ENCODE results near the gene CCP110.
A peak's percentile ranks its signal among the peaks of the same experiment; 100 is the strongest.
"Not testable (repeated sequence)": the region's sequence is repeated elsewhere in the genome, so short reads cannot be mapped to it uniquely, and the experiment has no call there.

Gene CCP110

DNA sequence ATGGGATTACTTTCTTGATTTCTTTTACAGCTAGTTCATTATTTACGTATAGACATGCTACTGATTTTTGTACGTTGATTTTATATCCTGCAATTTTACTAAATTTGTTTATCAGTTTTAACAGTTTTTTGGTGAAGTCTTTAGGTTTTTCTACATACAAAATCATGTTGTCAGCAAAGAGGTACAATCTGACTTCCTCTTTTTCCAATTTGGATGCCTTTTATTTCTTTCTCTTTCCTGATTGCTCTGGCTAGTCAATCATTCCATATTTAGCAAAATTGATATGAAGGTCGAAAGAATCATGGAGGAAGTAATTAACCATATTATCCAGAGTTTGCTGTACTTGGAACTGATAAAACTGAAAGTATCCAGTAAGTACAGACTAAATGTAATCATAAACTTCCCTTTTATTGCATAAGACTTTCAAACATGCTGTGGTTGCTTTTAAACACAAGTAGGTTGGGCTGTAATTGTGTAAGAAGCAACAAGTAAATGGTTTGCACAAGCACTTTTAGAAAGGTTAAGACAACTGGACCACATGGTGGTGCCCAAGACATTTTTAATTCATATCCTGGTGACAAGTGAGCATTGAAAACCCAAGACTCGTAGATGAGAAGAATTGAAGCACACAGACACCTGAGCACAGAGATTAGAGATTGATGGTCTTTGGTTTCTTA, 10.2 kb upstream of the CCP110 start:
- DNase-seq, result no peak

DNA sequence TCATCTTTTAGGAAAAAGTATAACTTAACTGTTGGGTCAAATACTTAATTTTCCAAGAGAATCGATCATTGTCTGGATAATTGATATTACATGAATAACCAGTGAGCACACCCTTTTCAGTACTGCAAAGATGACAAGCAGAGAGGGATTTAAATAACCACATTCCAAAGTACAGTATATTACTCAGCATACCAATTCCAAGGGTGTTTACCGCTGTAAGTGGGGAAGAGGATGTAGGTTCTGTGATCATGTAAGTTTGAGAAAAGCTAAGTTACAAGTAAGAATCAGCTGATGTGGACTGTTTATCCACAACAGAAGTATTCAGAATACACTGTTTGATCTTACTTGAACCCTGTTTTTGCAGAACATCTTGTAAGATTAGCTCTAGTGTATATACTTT, 8.0 kb upstream of the CCP110 start:
- no peak for DNase-seq

DNA sequence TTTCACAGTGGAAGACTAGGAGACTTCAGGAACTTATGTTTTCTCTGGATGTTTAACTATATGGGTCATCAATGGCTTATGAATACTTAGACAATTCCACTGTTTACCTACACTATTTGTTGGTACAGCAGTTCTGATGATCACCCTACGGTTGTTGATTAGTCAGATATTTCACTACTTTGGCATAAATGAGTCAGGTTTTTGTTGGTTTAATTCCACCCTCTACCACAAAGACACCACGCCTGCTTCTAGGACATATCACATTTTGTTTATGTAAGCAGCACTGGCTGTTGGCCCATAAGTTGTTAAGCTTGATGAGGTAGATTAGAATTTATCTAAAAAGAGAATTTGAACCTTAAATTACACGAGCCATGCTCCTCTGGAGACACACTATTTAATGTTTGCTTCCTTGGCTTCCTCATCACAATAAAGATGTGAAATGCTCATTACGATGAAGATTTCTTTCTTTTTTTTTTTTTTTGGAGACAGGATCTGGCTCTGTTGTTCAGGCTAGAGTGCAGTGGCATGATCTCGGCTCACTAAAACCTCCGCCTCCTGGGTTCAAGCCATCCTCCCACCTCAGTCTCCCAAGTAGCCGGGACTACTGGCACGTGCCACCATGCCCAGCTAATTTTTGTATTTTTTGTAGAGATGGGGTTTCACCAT, 6.2 kb upstream of the CCP110 start:
- DNase-seq, result no peak

DNA sequence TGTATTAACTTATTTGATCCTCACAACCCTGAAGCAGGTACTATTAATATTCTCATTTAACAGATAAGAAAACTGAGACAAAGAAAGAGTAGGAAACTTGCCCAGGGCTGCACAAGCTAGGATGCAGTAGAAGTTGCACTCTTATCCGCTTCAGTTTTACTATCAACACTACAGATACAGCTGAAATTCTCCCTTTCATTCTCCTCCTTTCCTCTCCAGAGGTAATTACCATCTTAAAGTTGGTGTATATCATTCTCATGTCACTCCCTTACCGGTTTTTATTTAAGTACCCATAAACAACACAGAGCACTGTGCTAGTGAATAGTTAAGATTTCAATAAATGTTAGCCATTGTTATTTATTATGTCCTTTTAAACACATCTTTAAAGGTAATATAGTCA, 5.4 kb upstream of the CCP110 start:
- no peak for DNase-seq

DNA sequence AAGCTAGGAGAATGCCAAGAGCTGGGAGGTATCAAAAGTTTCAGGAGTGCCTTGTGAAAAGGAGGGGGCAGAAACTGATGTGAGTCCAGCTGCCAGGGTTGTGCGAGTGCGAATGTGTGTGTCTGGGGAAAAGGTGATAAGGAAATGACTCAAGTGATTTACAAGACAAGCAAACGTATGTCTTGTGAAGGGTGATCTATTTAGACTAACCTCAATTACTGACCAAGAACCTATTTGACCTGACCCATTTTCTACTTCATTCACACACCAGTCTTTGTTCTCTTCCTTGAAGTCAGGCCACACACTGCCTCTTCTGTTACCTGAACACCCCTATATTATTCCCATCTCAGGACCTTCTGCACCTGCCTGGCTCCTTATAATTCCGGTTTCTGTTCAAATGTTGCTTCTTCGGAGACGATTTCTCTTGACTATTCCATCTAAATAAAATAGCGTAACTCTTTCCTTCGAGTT, 2.8 kb upstream of the CCP110 start:
- DNase-seq, result no peak

DNA sequence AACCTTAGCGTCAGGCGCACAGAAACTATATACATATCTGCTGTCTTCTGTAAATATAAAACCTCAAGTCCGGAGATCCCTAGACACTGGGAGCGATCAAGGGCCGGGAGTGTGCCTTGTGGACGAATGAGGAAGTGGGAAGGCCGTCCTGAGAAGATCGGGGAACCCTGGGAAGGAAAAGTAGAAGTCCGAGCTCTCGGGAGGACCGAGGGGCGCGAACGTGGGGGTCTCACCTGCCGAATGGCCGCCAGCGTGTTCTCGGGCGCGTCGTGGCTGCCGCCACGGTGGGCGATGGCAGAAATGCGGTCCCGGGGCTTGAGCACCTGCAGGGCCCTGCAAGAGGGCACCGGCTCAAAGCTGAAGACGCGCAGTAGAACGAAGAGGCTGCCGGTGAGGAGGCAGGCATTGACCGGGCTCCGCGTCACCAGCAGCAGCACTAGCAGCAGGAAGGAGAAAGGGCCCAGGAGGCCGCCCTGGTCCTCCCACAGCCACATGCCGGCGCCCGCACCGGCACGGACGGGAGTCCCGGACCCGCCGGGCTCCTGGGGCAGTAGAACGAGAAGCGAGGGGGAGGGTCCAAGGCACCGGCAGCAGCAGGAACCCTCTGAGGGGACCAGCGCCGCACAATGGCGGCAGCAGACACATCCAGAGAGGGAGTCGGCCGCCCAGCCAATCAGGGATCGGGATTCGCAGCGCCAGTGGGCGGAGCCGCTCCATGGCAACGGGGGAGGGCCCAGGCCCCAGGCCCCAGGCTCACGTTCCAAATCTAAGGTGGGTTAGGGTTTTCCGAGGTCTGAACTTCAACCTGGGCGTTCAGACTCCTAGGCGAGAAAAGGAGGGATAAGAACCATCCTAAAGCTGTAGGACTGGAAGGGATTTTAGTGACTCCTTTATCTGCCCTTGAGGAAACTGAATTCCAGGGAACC, 2.0 kb upstream of the CCP110 start, which contains the start of gene GDE1:
TSS of gene GDE1 (minus strand) at position 628 of the 926 bp plus-strand sequence. CDS start at position 494, 134 bp downstream.
- DNase-seq, result peak; percentile 91

DNA sequence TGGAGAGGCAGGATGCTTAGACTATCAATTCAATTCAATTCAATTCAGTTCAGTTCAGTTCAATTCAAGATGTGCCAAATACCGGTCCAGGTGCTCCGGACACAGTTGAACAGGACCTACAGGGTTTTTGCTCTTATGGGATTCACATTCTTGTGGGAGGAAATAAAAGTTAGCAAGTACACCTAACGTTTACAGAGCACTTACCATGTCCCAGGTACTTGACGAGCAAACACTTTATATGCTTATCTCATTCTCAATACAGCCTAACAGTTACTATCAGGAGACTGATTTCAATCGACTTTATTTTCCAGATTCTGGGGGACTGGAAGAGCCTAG, 1.4 kb upstream of the CCP110 start:
- DNase-seq, result peak; percentile 64

DNA sequence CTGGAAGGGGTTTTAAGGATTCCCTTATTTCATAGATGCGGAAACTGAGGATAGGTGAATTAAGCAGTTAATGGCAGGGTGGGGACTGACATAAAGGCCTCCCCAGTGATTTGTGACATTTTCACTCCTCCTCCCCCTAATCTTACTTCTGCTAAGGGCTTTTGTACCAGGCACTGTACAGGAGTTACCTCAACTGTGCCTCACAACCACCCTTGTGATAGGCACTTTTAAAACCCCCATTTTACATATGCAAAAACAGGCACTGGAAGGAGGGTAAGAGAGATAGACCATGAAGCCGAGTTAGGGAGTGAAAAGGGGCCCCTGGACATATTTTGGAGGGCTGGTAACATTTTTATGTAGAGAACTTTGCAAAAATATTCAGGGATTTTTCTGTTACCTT, 982 bp upstream of the CCP110 start:
- DNase-seq, result no peak

DNA sequence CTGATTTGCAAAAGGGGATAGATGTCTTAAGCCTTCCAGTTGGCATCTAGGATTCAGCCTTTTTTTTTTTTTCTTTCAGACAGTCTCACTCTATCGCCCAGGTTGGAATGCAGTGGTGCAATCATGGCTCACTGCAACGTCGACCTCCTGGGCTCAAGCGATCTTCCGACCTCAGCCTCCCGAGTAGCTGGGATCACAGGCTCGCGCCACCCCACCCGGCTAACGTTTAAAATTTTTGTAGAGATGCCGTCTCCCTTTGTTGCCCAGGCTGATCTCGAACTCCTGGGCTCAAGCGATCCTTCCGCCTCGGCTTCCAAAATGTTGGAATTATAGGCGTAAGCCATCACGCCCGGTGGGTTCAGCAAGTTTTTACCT, 571 bp upstream of the CCP110 start:
- no peak for DNase-seq

DNA sequence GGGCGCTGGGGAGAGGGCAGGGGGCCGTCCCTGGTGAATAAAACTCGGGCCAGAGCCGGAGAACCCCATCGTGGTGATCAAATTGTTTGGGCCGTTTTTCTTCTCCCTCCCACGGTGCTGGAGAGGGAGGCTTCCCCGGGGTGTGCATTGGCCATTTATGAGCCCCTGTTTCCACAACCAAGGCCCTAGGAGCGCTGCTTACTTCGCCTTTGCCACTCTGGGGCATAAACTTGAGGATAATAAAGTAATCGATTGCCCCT, 544 bp downstream of the CCP110 start:
- DNase-seq, result no peak

DNA sequence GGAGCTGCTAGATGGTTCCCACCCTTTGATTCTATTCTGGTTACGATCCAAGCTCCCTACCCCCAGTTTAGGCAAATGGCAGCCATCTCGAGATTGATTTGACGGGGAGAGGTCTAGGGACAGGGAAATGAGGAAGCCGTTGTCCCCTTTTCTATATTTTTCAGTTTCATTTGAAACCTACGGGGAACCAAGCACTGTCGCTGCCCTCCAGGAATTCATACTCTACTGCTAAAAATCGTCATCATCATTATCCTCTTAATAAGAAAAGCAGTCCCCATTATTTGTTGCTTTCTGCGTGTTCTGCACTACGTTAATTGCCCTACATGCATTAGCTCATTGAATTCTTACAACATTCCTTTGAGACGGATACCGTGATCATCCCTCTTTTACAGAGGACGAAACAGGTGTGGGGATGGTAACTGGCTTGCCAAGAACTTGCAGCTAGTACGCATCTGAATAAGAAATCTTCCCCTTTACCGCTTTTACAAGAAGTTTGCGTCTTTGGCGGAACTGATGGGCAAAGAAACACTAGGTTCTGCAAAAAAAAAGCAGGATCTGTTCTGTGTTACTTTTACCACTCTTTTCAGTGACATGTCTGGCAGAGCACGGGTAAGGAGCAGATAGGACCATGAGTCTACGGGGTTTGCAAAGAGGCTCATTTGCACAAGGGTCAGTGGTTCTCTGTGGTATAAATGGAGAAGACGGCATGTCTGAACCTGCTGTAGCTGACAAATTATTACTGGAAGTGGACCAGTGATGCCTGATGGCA, 1.1 kb downstream of the CCP110 start:
- DNase-seq, result peak; percentile 40

DNA sequence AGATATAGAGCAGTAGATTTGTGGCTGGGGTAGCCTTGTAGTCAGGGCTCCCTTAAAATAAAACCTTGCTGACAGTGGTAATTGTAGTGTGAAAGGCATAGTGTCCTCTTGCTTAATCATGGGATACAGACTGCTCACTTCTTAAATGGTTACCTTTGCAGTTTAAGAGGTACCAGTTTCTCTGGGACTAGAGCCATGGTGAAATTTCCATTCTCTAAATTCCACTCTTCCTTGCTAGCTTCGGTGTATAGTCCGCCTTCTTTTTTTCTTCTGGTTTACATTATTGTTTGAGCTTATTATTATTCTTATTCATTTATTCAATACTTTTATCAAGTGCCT, 1.6 kb downstream of the CCP110 start:
- no peak for DNase-seq

DNA sequence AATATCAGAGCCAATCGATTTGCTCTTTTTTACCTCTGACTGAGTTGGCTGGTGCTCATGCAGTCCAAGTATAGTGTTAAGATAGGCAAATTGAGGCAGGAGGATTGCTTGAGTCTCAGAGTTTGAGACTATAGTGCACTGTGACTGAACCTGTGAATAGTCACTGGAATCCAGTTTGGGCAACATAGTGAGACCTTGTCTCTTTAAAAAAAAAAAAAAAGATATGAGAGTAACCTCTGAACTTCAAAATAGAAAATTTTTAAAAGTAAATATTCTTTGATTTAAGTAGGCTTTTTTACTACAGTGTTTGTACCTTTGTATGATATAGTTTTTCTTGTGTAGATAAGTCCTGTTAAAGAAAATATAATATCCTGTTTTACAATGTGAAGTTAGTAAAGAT, 3.4 kb downstream of the CCP110 start:
- DNase-seq, result no peak

DNA sequence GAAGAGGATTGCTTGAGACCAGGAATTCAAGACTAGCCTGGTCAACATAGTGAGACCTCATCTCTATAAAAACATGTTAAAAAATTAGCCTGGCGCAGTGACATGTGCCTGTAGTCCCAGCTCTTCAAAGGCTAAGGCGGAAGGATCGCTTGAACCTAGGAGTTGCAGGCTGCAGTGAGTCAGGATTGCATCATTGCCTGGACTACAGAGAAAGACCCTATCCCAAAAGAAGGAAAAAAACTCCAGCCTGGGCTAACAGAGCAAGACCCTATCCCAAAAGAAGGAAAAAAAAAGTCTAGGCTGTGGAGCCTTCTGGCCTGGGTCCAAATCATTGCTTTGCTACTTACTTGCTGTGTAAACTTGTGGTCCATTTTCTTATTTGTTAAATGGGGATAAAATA, 4.9 kb downstream of the CCP110 start:
- DNase-seq, result no peak

DNA sequence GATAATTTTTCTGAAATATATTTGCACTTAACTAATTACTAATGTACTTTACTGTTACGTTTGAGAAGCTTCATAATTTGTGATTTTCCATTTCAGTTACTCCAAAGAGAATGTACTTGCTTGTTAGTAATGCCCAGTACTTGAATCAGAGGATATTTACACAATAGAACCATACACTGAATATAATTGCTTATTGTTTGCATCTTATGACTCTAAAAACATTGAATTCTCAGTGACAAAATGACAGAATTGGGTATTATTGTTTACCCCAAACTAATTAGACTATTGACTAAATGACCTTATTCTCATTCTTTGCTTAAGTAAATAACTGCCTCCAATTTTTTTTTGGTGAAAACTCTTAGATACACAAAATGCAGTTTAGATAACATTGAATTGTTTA, 8.9 kb downstream of the CCP110 start:
- no peak for DNase-seq

DNA sequence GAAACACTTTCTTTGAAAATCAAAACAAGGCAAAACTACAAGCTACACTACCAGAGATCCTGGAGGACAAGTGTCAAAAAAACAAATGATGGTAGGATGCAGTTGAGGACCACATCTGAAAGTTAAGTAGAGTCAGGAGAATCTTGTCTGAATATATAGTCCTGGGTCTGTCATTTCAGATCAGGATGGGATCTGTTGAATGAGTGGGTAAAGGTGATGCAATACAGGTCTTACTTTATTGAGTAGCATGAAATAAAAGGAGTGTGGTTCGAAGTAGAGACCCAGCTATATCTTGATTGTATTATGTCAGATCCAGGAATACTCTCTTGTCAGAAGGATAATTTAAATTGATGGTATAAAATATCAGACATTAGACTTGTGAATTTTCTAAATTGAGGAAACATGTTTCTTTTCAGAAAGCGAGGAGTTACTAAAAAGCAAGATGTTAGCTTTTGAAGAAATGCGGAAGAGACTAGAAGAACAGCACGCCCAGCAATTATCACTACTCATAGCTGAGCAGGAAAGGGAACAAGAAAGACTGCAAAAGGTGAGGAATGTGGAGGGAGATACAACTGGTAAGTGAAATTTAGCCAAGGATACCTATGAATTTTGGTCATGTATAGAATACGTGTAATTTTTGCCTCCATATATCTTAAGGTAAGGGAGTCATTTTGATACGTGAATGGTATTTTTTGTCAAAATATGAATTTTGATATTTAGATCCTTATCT, 16.7 kb downstream of the CCP110 start:
- no peak for DNase-seq

DNA sequence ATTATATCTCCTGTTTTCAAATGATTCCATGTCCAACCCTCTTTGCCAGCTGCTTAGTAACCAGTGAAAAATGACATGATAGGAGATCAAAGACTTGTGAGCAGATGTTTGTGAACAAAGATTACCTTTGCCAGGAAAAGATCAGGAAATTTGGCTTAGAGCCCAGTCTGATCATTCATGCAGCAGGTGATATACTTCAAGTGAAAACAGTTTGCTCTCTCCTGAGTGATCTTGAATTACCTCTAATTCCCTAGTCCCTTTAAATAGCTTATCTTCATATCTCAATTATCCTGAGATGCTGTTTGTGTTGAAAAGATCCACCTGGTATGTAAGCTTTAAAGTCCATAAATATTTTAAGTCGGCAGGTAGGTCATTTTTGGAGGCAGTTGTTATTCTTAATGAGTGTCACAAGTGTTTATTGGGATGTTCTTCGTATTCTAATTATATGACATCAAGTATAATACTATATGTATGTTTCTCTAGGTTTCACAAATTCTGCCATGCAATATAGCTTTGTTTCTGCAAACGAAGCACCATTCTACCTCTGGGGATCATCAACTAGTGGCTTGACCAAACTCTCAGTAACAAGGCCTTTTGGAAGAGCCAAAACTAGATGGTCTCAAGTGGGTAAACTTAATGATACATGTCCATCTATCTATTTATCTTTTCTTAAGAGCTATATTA, 18.5 kb downstream of the CCP110 start:
- DNase-seq, result peak; percentile 48

DNA sequence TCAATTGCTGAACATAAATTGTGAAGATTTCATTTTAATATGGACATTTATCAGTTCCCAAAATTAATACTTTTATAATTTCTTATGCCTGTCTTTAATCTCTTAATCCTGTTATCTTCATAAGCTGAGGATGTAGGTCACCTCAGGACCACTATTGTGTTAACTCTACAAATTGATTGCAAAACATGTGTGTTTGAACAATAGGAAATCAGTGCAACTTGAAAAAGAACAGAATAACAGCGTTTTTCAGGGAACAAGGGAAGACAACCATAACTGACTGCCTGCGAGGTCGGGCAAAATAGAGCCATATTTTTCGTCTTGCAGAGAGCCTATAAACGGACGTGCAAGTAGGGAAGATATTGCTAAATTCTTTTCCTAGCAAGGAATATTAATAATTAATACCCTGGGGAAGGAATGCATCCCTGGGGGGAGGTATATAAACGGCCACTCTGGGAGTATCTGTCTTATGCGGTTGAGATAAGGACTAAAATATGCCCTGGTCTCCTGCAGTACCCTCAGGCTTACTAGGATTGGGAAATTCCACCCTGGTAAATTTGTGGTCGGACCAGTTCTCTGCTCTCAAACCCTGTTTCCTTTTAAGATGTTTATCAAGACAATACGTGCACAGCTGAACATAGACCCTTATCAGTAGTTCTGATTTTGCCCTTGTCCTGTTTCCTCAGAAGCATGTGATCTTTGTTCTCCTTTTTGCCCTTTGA, 19.7 kb downstream of the CCP110 start:
- DNase-seq, result not testable (repeated sequence)

DNA sequence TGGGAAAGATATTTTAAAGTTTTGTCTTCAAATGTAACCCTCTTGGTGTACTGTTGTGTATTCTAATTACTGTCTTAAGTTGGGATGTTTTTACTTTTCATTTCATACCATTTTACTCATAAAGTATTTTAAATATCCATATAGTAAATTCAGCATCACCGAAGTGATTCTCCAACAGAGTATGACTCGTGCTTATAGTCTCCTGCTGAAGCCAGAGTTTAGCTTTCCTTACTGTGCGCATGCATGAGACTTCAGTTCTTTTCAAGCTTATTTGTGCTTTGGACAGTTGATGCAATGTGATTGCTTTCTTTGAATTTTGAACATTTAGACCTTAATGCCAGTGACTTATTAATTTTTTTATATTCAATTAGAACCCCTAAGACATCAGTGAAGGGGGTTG, 24.4 kb downstream of the CCP110 start:
- DNase-seq, result no peak

DNA sequence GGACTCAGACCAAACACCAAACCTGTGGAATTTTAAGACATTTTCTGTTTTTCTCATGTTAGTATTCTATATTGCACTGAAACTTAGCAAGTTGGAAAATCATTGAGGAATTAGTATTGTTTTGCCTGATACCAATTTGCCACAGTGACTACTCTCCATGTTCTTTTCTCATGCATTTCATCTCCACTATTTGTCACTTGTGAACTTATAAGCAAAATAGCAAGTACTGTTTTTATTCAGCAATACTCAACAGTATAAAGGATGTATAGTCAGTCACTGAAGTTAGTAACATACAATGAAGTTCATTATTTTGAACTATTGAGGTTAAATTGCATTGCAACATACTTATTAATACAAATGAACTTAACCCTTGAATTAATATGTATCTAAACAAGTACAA, 25.9 kb downstream of the CCP110 start:
- no peak for DNase-seq

DNA sequence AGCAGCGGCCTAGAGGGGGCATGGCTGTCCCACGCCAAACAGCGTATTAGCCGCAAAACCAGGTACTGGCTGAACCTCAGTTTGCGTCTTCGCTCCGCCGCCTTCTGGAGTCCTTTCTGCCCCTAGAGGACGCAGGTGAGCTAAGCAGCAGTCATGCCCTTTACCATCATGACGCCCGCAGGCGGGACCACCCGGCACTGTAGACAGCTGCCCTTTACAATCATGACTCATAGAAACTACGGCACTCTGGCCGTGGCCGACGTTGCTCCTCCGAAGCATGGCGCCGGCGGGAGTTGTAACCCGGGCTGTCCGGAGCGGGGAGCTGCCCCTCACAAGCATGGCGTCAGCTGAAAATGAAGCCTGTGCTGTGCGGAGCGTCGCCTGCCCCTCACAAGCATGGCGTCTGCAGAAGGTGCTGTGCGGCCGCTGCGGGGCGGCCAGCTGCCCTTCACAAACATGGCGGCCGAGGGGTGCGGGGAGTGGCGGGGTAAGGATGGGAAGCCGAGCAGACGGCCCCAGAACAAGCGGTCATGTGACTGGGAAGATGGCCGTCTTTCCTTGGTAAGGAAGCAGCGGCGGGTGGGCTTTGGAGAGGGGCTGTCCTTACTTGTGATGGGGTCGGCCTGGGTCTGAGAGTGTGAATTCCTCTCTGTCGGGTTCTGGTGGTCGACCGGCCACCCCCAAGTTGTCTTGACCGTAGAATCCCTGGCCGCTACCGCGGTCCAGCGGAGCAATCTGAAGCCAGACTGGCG, 31.6 kb downstream of the CCP110 start, which contains the start of gene VPS35L:
TSS of gene VPS35L (plus strand) at position 518 of the 752 bp plus-strand sequence. CDS start at position 545, 27 bp downstream.
- DNase-seq, result peak; percentile 99
